GM18861 (cell line): Measurements from ENCODE around the gene P3H3.
A peak's percentile ranks its signal among the peaks of the same experiment; 100 is the strongest.

ENCODE experiments used
- ATAC-seq: cut with Tn5 transposase; IDR thresholded peaks from one replicate; pipeline ENCODE4 v1.9.1; 2021; ENCODE audit not compliant: unreplicated experiment

Gene P3H3, protein sequence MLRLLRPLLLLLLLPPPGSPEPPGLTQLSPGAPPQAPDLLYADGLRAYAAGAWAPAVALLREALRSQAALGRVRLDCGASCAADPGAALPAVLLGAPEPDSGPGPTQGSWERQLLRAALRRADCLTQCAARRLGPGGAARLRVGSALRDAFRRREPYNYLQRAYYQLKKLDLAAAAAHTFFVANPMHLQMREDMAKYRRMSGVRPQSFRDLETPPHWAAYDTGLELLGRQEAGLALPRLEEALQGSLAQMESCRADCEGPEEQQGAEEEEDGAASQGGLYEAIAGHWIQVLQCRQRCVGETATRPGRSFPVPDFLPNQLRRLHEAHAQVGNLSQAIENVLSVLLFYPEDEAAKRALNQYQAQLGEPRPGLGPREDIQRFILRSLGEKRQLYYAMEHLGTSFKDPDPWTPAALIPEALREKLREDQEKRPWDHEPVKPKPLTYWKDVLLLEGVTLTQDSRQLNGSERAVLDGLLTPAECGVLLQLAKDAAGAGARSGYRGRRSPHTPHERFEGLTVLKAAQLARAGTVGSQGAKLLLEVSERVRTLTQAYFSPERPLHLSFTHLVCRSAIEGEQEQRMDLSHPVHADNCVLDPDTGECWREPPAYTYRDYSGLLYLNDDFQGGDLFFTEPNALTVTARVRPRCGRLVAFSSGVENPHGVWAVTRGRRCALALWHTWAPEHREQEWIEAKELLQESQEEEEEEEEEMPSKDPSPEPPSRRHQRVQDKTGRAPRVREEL

GRCh38 chr12:6827982-6828780 lies at the start of gene P3H3:
P3H3 (plus strand) TSS chr12:6828407; CDS start chr12:6828441, 34 bp downstream.
- no peak for ATAC-seq

DNA sequence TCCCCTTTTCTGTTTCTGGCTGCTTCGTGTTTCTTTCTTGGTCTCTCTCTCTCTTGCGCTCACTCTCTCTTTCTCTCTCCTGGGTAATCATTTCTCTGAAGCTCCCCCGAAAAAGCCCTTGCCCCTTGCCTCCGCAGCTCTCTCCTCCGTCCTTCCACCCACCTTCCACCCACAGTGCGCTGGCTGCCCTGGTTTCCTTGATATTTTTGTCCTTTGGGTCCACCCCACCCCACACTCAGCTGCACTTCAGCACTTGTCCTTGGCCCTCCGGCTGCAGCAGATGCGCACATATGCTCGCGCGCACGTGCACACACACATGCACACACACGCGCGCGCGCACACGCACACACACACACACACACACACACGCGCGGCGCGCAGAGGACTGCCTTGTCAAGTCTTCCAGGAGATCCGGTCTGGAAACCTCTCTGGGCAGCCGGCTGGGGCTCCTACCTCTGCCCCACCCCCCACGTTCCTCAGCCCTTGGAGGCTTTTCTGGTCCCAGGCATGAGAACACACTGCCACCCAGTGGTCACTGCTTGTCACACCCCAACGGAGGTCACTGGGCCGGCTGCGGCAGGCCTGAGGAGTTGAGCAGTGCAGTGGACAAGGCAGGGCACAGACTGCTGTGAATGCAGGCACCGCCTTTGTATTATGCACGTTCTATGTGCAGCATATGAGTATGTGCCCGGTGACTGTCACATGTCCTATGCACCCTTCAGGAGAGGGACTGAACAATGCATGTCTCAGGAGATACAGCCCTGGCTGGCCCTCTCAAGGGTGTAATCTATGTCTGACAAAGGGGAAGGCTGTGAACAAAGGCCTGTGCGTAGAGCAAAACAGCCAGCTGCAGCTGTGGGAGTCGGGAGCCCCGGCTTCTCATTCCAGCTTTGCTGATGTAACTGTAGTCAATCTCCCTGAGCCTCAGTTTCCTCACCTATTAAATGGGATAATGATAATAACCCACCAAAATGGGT lies 49.3 kb upstream of the P3H3 start:
- peak; percentile 62 for ATAC-seq

- ATAC-seq: no peak
Measured at GRCh38 chr12:6779708-6780432, 48.3 kb upstream of the P3H3 start.

GRCh38 chr12:6780573-6780972 lies 47.6 kb upstream of the P3H3 start:
- no peak for ATAC-seq

DNA sequence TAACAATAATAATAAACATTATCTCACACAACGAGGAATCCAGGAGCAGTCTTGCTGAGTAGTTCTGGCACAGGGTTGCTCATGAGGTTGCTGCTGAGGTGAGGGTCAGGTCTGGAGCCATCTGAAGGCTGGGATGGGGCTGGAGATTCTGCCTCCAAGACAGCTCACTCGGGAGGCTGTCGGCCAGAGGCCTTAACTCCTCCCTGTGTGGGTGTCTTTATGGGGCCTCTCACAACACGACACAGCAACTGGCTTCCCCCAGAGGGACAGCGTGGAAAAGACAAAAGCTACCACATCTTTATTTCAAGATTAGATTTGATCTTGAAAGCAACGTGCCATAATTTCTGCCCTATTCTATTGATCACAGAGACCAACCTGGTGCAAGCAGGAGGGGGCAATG lies 46.1 kb upstream of the P3H3 start:
- no peak for ATAC-seq

- no peak for ATAC-seq
Measured at GRCh38 chr12:6782850-6783566, 45.2 kb upstream of the P3H3 start.

GRCh38 chr12:6783828-6784227 lies 44.4 kb upstream of the P3H3 start:
- ATAC-seq: no peak

- ATAC-seq: no peak
Measured at GRCh38 chr12:6784296-6784695, 43.9 kb upstream of the P3H3 start.

DNA sequence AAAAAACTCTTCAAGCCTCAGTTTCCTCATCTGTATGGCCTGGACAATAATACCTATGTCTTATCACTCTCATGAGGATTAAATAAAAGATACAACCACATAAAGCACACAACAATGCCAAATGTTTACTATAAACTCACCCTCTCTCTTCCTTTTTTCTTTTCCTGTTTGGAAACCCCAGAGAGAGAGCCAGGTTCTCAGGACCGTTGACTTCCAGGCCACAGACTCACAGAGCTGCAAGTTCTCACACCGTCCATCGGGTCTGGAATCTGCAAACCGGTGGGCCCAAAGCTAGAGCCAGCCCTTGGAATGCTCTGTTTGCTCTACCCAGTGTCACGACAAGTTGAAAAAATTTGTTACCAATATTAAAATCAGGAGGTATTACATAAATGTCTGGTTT lies 43.4 kb upstream of the P3H3 start:
- ATAC-seq: no peak

DNA sequence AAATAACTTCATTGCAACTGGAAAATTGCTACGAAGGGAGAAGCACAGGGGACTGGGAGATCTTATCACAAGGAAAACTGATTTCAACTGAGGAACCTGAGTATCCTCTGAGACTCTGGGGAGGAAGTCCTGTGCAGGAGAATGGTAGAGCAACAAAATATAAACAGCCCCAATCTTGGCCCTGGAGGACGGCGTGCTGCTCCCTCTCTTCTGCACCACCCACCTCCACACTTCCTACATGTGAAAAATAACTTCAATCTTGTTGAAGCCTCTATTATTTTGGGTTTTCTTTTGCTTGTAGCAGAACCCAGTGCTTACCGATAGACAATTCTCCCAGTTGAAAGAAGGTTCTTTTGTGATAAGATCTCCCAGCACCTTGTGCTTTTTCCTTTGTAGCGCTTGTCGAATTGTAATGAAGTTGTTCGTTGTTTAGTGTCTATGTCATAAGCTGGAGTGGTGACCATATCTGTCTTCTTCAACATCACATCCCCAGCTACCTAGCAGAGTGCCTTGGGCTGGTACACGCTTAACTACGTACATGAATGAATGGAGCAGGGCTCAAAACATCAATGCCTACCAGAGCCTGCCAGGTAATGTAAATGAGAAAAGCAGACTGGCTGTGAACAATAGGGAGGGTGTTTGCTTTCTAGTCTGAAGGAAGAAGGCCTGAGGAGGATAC lies 41.7 kb upstream of the P3H3 start:
- ATAC-seq: no peak

GRCh38 chr12:6787309-6787708 lies 40.9 kb upstream of the P3H3 start:
- no peak for ATAC-seq

DNA sequence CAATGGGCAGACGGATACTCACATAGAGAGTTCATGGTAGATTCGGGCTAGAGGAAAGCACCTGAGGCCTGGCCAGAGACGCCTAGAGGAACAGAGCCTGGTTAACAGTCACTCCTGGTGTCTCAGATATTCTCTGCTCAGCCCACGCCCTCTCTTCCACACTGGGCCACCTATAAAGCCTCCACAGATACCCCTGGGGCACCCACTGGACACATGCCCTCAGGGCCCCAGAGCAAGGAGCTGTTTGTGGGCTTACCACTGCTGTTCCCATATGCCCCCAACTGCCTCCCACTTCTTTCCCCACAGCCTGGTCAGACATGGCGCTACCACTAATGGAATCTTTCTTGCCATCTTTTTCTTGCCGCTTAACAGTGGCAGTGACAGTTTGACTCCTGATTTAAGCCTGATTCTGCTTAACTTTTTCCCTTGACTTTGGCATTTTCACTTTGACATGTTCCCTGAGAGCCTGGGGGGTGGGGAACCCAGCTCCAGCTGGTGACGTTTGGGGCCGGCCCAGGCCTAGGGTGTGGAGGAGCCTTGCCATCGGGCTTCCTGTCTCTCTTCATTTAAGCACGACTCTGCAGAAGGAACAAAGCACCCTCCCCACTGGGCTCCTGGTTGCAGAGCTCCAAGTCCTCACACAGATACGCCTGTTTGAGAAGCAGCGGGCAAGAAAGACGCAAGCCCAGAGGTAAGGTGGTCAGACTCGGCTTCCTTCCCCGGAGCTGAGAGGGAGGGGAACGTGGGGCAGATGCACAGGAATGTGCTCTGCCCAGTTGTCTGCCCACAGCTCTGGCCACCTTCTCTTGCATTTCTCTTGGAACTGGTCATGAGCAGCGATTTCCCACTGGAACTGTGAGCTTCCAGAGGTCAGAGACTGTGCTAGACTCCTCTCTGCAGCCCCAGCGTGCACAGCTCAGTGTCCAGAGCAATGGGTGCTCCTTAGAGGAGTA lies 39.0 kb upstream of the P3H3 start, which contains the start of gene CD4:
CD4 (plus strand) TSS at position 557 of the 953 bp plus-strand sequence. CDS start 10,611 bp downstream, outside the sequence.
- no peak for ATAC-seq

DNA sequence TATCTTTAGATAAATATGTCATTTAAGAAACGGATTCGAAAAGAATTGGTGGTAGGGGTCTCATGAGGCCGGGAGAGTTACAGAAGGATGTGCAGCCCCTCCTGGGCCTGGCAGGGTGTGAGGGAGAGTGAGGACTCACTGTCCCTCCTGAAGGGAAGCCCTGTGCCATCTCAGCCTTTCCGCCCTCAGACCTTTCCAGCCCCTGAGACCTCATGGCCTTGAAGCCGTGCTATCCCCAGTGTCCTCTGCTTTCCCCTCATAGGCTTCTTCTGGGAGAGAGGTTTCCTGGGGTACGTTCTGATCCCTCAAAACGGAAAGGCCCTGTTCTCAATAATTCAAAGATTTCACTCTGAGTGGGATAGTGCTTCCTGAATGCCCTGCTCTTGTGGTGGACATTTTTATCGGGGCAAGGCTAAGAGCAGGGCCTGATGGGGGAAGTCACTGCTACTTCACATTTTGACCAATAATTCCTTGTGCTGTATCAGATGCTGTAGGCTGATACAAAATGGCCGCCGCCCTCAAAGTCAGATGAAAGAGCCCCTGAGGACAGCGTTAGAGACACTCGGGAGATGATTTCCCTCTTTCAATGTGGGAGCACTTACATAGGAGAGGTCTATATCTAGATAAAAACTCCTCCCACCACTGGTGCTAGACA lies 37.6 kb upstream of the P3H3 start:
- no peak for ATAC-seq

DNA sequence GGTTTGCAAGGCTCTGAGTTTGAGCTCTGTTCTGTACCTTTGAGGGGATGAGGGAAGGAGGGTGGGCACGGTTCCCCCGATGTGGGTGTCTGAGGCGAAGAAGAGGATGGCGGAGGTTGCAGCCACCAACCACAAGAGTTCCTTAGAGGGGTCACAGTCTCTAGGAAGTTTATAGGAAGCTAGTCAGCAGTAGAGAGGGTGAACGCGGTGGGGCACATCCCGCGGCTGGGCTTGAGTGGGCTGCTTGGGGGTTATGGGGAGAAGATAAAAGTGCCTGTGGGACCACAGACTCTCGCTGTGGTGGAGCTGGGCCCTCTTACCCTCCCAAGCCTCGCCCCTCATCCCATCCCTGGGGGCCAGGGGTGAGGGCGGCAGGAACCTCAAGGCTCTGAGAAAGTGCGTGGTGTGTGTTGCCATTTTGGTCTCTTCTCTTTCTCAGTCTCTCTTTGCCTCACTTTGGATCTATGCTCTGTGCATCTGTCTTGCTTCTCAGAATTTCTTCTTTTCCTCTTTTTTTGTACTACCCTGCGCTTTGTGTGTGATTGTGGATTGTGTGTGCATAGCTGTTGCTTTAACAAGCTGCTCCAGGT lies 36.2 kb upstream of the P3H3 start:
- ATAC-seq: no peak

- no peak for ATAC-seq
Measured at GRCh38 chr12:6792522-6793201, 35.5 kb upstream of the P3H3 start.

DNA sequence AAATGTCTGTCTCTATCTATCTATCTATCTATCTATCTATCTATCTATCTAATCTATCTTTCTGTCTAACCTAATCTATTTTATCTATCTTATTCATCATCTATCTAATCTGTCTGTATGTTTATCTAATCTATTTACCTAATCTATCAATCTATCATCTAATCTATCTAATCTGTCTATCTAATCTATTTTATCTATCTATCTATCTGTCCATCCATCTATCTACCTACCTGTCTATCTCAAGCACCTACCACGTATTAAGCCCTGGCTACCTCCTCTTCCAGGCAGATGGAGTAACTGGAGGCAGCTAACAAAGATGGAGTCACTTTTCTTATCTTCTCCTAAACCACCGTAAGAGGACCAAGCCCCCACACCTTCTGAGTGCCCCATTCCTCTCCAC lies 33.1 kb upstream of the P3H3 start:
- ATAC-seq: no peak
